SIG-M5 treated with dmso at 0.1 percent for 504 hours (cell line): ENCODE data around the gene MAP3K14.

ENCODE experiments used
- DNase-seq: peaks from one replicate; lab custom pipeline; 2025; ENCODE audit not compliant: unreplicated experiment; lab: John Stamatoyannopoulos, UW

Gene MAP3K14

GRCh38 chr17:45284176-45285140 is 32.4 kb downstream of the MAP3K14 start:
- peak; percentile 9 for DNase-seq

GRCh38 chr17:45283711-45284110 is 33.1 kb downstream of the MAP3K14 start:
- no peak for DNase-seq

- no peak for DNase-seq
These were observed 33.9 kb downstream of the MAP3K14 start for GRCh38 chr17:45282683-45283644.

GRCh38 chr17:45279898-45280297 is 36.9 kb downstream of the MAP3K14 start:
- DNase-seq: no peak

GRCh38 chr17:45277992-45278391 is 38.8 kb downstream of the MAP3K14 start:
- DNase-seq: no peak

GRCh38 chr17:45277216-45277849 is 39.5 kb downstream of the MAP3K14 start:
- DNase-seq: peak; percentile 93

- DNase-seq: no peak
These were observed 40.8 kb downstream of the MAP3K14 start for GRCh38 chr17:45276031-45276430.

GRCh38 chr17:45274033-45274432 is 42.8 kb downstream of the MAP3K14 start:
- DNase-seq: no peak

- DNase-seq: no peak
These were observed 43.3 kb downstream of the MAP3K14 start for GRCh38 chr17:45273551-45273957.

GRCh38 chr17:45271603-45272002 is 45.2 kb downstream of the MAP3K14 start:
- DNase-seq: no peak

- DNase-seq: peak; percentile 6
These were observed 45.9 kb downstream of the MAP3K14 start for GRCh38 chr17:45270828-45271418.

GRCh38 chr17:45269912-45270311 is 46.9 kb downstream of the MAP3K14 start:
- DNase-seq: no peak

- no peak for DNase-seq
These were observed 49.3 kb downstream of the MAP3K14 start for GRCh38 chr17:45267436-45268055.

GRCh38 chr17:45266372-45266926 is 50.4 kb downstream of the MAP3K14 start:
- DNase-seq: no peak

- DNase-seq: no peak
These were observed 51.0 kb downstream of the MAP3K14 start for GRCh38 chr17:45265821-45266220.

- no peak for DNase-seq
These were observed 51.8 kb downstream of the MAP3K14 start for GRCh38 chr17:45264988-45265387.

GRCh38 chr17:45264430-45264829 is 52.4 kb downstream of the MAP3K14 start:
- DNase-seq: no peak

- no peak for DNase-seq
These were observed 53.4 kb downstream of the MAP3K14 start for GRCh38 chr17:45263477-45263860.

- DNase-seq: no peak
These were observed 54.0 kb downstream of the MAP3K14 start for GRCh38 chr17:45262516-45263476.
